Measurements from ENCODE around the gene MTURN.
A peak's percentile ranks its signal among the peaks of the same experiment; 100 is the strongest.

MTURN gene

GRCh38 chr7:30113144-30113543 is 21.6 kb upstream of the MTURN start:
- Histone ChIP-seq H2BK5ac (ENCODE audit: low read length) (no peak overlapping the region), H3K14ac (ENCODE audit: low read length) (no peak overlapping the region), H4K91ac (ENCODE audit: low read depth, low read length, poor library complexity) (no peak overlapping the region), H2BK120ac (ENCODE audit: low read depth, low read length) (no peak overlapping the region), H3K27me3 (ENCODE audit: control insufficient read depth in 3 of 3, insufficient read depth in 3 of 3, low read depth in 1 of 3, low read length in 3 of 3) (peaks cover 0 to 2% (median 0%) of the 10 kb centered on the region in 3 experiments), H3K23ac (ENCODE audit: low read depth, low read length, poor library complexity) (no peak overlapping the region), H3K4me2 (ENCODE audit: insufficient read depth, low read length, poor library complexity, severe bottlenecking) (no peak overlapping the region), H4K8ac (ENCODE audit: low read depth, low read length) (no peak overlapping the region), H2BK12ac (ENCODE audit: low read length) (no peak overlapping the region), H3K4me3 (ENCODE audit: low read length in 2 of 2) (no peak overlapping the region), H3K36me3 (replicated peaks in 1 of 2; ENCODE audit: control insufficient read depth in 2 of 2, insufficient read depth in 2 of 2, low read length in 2 of 2) (peaks cover 0 to 5% of the 10 kb centered on the region in 2 donors), H2AFZ (ENCODE audit: low read length) (no peak overlapping the region), H3K9me3 (replicated peaks in 1 of 2; ENCODE audit: control insufficient read depth in 2 of 2, insufficient read depth in 1 of 2, low read depth in 1 of 2, low read length in 2 of 2) (peaks cover 5 to 20% of the 10 kb centered on the region in 2 donors), H3K18ac (ENCODE audit: low read length) (no peak overlapping the region), H3K9ac (ENCODE audit: low read depth, low read length, poor library complexity) (no peak overlapping the region), H3K4me1 (ENCODE audit: control insufficient read depth in 2 of 2, insufficient read depth in 1 of 2, low read depth in 1 of 2, low read length in 2 of 2) (peaks cover 0 to 4% of the 10 kb centered on the region in 2 donors), H3K27ac (replicated peaks; ENCODE audit: low read length) (no peak overlapping the region), H3K79me1 (ENCODE audit: low read depth, low read length) (no peaks in the 10 kb centered on the region), H2BK15ac (ENCODE audit: low read length) (no peak overlapping the region), H2AK5ac (ENCODE audit: low read depth, low read length) (no peak overlapping the region), H3K4ac (ENCODE audit: low read length) (no peak overlapping the region)
- DNase-seq (ENCODE audit: low spot score), result no peak

- H3K18ac ChIP-seq (ENCODE audit: low read length), result no peak overlapping the region
- no peak overlapping the region for H3K23ac ChIP-seq (ENCODE audit: low read depth, low read length, poor library complexity)
- H3K27me3 ChIP-seq (ENCODE audit: control insufficient read depth in 3 of 3, insufficient read depth in 3 of 3, low read depth in 1 of 3, low read length in 3 of 3), result peaks cover 0 to 2% (median 0%) of the 10 kb centered on the region in 3 experiments
- DNase-seq (ENCODE audit: low spot score), result no peak
- peaks cover 5 to 20% of the 10 kb centered on the region in 2 donors for H3K9me3 ChIP-seq (replicated peaks in 1 of 2; ENCODE audit: control insufficient read depth in 2 of 2, insufficient read depth in 1 of 2, low read depth in 1 of 2, low read length in 2 of 2)
- no peak overlapping the region for H3K4me3 ChIP-seq (ENCODE audit: low read length in 2 of 2)
- no peak overlapping the region for H2BK120ac ChIP-seq (ENCODE audit: low read depth, low read length)
- H3K4me1 ChIP-seq (ENCODE audit: control insufficient read depth in 2 of 2, insufficient read depth in 1 of 2, low read depth in 1 of 2, low read length in 2 of 2), result peaks cover 0 to 4% of the 10 kb centered on the region in 2 donors
- WGBS, 2 donors (ENCODE audit: extremely low coverage in 2 of 2, insufficient read length in 2 of 2, insufficient replicate concordance in 1 of 2), result no CpG with 5 or more reads among the region's 3 CpGs
- no peak overlapping the region for H3K4ac ChIP-seq (ENCODE audit: low read length)
- H3K27ac ChIP-seq (replicated peaks; ENCODE audit: low read length), result no peak overlapping the region
- H2BK15ac ChIP-seq (ENCODE audit: low read length), result no peak overlapping the region
- H3K4me2 ChIP-seq (ENCODE audit: insufficient read depth, low read length, poor library complexity, severe bottlenecking), result no peak overlapping the region
- H3K9ac ChIP-seq (ENCODE audit: low read depth, low read length, poor library complexity), result no peak overlapping the region
- H2BK12ac ChIP-seq (ENCODE audit: low read length), result no peak overlapping the region
- H4K91ac ChIP-seq (ENCODE audit: low read depth, low read length, poor library complexity), result no peak overlapping the region
- no peaks in the 10 kb centered on the region for H3K79me1 ChIP-seq (ENCODE audit: low read depth, low read length)
- peaks cover 0 to 5% of the 10 kb centered on the region in 2 donors for H3K36me3 ChIP-seq (replicated peaks in 1 of 2; ENCODE audit: control insufficient read depth in 2 of 2, insufficient read depth in 2 of 2, low read length in 2 of 2)
- H2AK5ac ChIP-seq (ENCODE audit: low read depth, low read length), result no peak overlapping the region
- no peak overlapping the region for H2AFZ ChIP-seq (ENCODE audit: low read length)
- H3K14ac ChIP-seq (ENCODE audit: low read length), result no peak overlapping the region
- H2BK5ac ChIP-seq (ENCODE audit: low read length), result no peak overlapping the region
- H4K8ac ChIP-seq (ENCODE audit: low read depth, low read length), result no peak overlapping the region
These were observed 20.1 kb upstream of the MTURN start for GRCh38 chr7:30114536-30115238.

- peaks cover 0 to 2% (median 0%) of the 10 kb centered on the region in 3 experiments for H3K27me3 ChIP-seq (ENCODE audit: control insufficient read depth in 3 of 3, insufficient read depth in 3 of 3, low read depth in 1 of 3, low read length in 3 of 3)
- peak overlapping the region in 1 of 2 donors; percentile 69 for H3K4me3 ChIP-seq (ENCODE audit: low read length in 2 of 2)
- peaks cover 0 to 4% of the 10 kb centered on the region in 2 donors for H3K4me1 ChIP-seq (ENCODE audit: control insufficient read depth in 2 of 2, insufficient read depth in 1 of 2, low read depth in 1 of 2, low read length in 2 of 2)
- no peak overlapping the region for H2AFZ ChIP-seq (ENCODE audit: low read length)
- H3K9me3 ChIP-seq (replicated peaks in 1 of 2; ENCODE audit: control insufficient read depth in 2 of 2, insufficient read depth in 1 of 2, low read depth in 1 of 2, low read length in 2 of 2), result peaks cover 5 to 20% of the 10 kb centered on the region in 2 donors
- no peaks in the 10 kb centered on the region for H3K79me1 ChIP-seq (ENCODE audit: low read depth, low read length)
- no peak overlapping the region for H3K4me2 ChIP-seq (ENCODE audit: insufficient read depth, low read length, poor library complexity, severe bottlenecking)
- no peak overlapping the region for H3K4ac ChIP-seq (ENCODE audit: low read length)
- no peak overlapping the region for H3K18ac ChIP-seq (ENCODE audit: low read length)
- no peak overlapping the region for H3K23ac ChIP-seq (ENCODE audit: low read depth, low read length, poor library complexity)
- no peak overlapping the region for H2BK15ac ChIP-seq (ENCODE audit: low read length)
- H3K36me3 ChIP-seq (replicated peaks in 1 of 2; ENCODE audit: control insufficient read depth in 2 of 2, insufficient read depth in 2 of 2, low read length in 2 of 2), result peaks cover 0 to 5% of the 10 kb centered on the region in 2 donors
- DNase-seq (ENCODE audit: low spot score), result no peak
- WGBS, 2 donors (ENCODE audit: extremely low coverage in 2 of 2, insufficient read length in 2 of 2, insufficient replicate concordance in 1 of 2), result no CpG with 5 or more reads among the region's 34 CpGs
- no peak overlapping the region for H4K8ac ChIP-seq (ENCODE audit: low read depth, low read length)
- no peak overlapping the region for H2AK5ac ChIP-seq (ENCODE audit: low read depth, low read length)
- H4K91ac ChIP-seq (ENCODE audit: low read depth, low read length, poor library complexity), result peak overlapping the region; percentile 87
- no peak overlapping the region for H2BK120ac ChIP-seq (ENCODE audit: low read depth, low read length)
- no peak overlapping the region for H3K14ac ChIP-seq (ENCODE audit: low read length)
- no peak overlapping the region for H2BK5ac ChIP-seq (ENCODE audit: low read length)
- H2BK12ac ChIP-seq (ENCODE audit: low read length), result no peak overlapping the region
- H3K9ac ChIP-seq (ENCODE audit: low read depth, low read length, poor library complexity), result peak overlapping the region; percentile 10
- no peak overlapping the region for H3K27ac ChIP-seq (replicated peaks; ENCODE audit: low read length)
These were observed 19.0 kb upstream of the MTURN start for GRCh38 chr7:30115709-30116297.

GRCh38 chr7:30116771-30117170 is 18.0 kb upstream of the MTURN start:
- no peak overlapping the region for H2AK5ac ChIP-seq (ENCODE audit: low read depth, low read length)
- peaks cover 0 to 5% of the 10 kb centered on the region in 2 donors for H3K36me3 ChIP-seq (replicated peaks in 1 of 2; ENCODE audit: control insufficient read depth in 2 of 2, insufficient read depth in 2 of 2, low read length in 2 of 2)
- H2BK5ac ChIP-seq (ENCODE audit: low read length), result no peak overlapping the region
- H3K27me3 ChIP-seq (ENCODE audit: control insufficient read depth in 3 of 3, insufficient read depth in 3 of 3, low read depth in 1 of 3, low read length in 3 of 3), result peaks cover 0 to 2% (median 0%) of the 10 kb centered on the region in 3 experiments
- no peak overlapping the region for H3K4me3 ChIP-seq (ENCODE audit: low read length in 2 of 2)
- H2AFZ ChIP-seq (ENCODE audit: low read length), result no peak overlapping the region
- no peak overlapping the region for H3K27ac ChIP-seq (replicated peaks; ENCODE audit: low read length)
- no peak for DNase-seq (ENCODE audit: low spot score)
- H2BK120ac ChIP-seq (ENCODE audit: low read depth, low read length), result no peak overlapping the region
- H4K8ac ChIP-seq (ENCODE audit: low read depth, low read length), result no peak overlapping the region
- peaks cover 5 to 20% of the 10 kb centered on the region in 2 donors for H3K9me3 ChIP-seq (replicated peaks in 1 of 2; ENCODE audit: control insufficient read depth in 2 of 2, insufficient read depth in 1 of 2, low read depth in 1 of 2, low read length in 2 of 2)
- no CpG with 5 or more reads among the region's 6 CpGs for WGBS, 2 donors (ENCODE audit: extremely low coverage in 2 of 2, insufficient read length in 2 of 2, insufficient replicate concordance in 1 of 2)
- no peak overlapping the region for H3K9ac ChIP-seq (ENCODE audit: low read depth, low read length, poor library complexity)
- no peak overlapping the region for H4K91ac ChIP-seq (ENCODE audit: low read depth, low read length, poor library complexity)
- H3K79me1 ChIP-seq (ENCODE audit: low read depth, low read length), result no peaks in the 10 kb centered on the region
- no peak overlapping the region for H2BK12ac ChIP-seq (ENCODE audit: low read length)
- H3K4me1 ChIP-seq (ENCODE audit: control insufficient read depth in 2 of 2, insufficient read depth in 1 of 2, low read depth in 1 of 2, low read length in 2 of 2), result peaks cover 0 to 4% of the 10 kb centered on the region in 2 donors
- no peak overlapping the region for H3K23ac ChIP-seq (ENCODE audit: low read depth, low read length, poor library complexity)
- H3K18ac ChIP-seq (ENCODE audit: low read length), result no peak overlapping the region
- H2BK15ac ChIP-seq (ENCODE audit: low read length), result no peak overlapping the region
- no peak overlapping the region for H3K4me2 ChIP-seq (ENCODE audit: insufficient read depth, low read length, poor library complexity, severe bottlenecking)
- H3K4ac ChIP-seq (ENCODE audit: low read length), result no peak overlapping the region
- H3K14ac ChIP-seq (ENCODE audit: low read length), result no peak overlapping the region

All from neuronal stem cell (in vitro differentiated cells).